ENCODE data around the gene TNS1. TPM values are rescaled to one million over a fixed set of nuclear protein-coding genes. Genes with fewer than 3 reads are reported as not detected.

TNS1 gene
- total RNA-seq, 1 donor from 2014 or later = 7.9 TPM

DNA sequence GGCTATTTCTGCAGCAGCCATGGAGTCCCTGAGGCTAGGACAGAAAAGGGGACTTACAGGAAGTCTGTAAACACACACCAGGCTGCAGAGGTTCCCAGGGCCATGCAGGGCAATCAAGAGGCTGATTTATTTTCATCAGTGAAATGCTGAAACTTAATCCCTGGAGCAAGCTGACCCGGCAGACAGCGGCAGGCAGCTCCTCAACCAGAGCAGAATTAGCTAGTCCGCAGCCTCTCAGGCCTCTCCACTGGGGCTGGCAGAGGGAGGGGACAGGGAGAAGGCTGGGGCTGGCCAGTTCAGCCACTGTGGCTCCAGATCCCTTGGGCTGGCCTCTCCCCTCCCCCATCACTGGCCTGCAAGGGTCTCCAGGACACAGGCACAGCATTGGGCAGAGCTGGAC lies 136.3 kb downstream of the TNS1 start:
- Mint-ChIP-seq H3K27me3 (peaks cover 3% of the 10 kb centered on the region), H3K36me3 (ENCODE audit: insufficient read depth) (no peaks in the 10 kb centered on the region), H3K27ac (no peak overlapping the region), H3K4me3 (ENCODE audit: low read depth) (no peak overlapping the region), H3K9me3 (ENCODE audit: low read depth) (no peaks in the 10 kb centered on the region), H3K4me1 (ENCODE audit: low read depth) (peaks cover 2% of the 10 kb centered on the region)
- DNase-seq (ENCODE audit: low spot score, unreplicated experiment) = no peak
- TF ChIP-seq, protein P1, sequence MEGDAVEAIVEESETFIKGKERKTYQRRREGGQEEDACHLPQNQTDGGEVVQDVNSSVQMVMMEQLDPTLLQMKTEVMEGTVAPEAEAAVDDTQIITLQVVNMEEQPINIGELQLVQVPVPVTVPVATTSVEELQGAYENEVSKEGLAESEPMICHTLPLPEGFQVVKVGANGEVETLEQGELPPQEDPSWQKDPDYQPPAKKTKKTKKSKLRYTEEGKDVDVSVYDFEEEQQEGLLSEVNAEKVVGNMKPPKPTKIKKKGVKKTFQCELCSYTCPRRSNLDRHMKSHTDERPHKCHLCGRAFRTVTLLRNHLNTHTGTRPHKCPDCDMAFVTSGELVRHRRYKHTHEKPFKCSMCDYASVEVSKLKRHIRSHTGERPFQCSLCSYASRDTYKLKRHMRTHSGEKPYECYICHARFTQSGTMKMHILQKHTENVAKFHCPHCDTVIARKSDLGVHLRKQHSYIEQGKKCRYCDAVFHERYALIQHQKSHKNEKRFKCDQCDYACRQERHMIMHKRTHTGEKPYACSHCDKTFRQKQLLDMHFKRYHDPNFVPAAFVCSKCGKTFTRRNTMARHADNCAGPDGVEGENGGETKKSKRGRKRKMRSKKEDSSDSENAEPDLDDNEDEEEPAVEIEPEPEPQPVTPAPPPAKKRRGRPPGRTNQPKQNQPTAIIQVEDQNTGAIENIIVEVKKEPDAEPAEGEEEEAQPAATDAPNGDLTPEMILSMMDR (IDR thresholded peaks at IDR 0.05; ENCODE audit: unreplicated experiment) = no peak

DNA sequence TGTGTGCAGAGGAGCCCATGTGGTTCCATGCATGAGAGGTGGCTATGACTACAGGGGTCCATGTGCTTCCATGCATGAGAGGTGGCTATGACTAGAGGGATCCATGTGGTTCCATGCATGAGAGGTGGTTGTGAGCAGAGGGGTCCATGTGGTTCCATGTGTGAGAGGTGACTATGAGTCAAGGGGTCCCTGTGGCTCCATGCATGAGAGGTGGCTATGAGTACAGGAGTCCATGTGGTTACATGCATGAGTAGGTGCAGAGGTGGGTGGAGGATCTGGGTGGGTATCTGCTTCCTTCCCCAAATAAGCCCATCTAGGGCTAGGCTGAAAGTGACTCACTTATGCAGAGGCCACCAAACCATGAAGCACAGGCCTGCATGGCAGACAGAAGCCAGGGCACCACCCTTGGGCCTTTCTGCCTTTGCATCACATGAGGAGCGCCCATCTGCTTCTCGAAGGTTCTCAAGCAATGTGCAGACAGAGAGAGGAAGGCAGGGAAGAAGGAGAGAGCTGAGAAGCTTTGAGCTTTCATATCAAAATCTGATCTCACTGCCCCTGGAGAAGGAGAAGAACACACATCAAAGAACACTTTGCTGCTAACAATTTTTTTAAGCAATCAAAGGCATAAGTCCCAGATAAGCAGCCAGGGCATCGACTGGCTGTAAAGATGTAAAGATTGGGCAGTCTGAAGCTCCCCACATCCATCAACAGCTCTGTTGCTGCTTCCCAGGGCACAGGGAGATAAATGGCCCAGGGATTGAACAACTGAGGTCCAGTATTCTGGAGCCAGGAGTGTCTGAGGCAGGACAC lies 137.6 kb downstream of the TNS1 start:
- peaks cover 2% of the 10 kb centered on the region for H3K4me1 Mint-ChIP-seq (ENCODE audit: low read depth)
- TF ChIP-seq, protein P1 (IDR thresholded peaks at IDR 0.05; ENCODE audit: unreplicated experiment) = no peak
- no peaks in the 10 kb centered on the region for H3K36me3 Mint-ChIP-seq (ENCODE audit: insufficient read depth)
- no peak overlapping the region for H3K4me3 Mint-ChIP-seq (ENCODE audit: low read depth)
- no peak overlapping the region for H3K27ac Mint-ChIP-seq
- no peak for DNase-seq (ENCODE audit: low spot score, unreplicated experiment)
- no peaks in the 10 kb centered on the region for H3K9me3 Mint-ChIP-seq (ENCODE audit: low read depth)
- H3K27me3 Mint-ChIP-seq = peaks cover 3% of the 10 kb centered on the region

DNA sequence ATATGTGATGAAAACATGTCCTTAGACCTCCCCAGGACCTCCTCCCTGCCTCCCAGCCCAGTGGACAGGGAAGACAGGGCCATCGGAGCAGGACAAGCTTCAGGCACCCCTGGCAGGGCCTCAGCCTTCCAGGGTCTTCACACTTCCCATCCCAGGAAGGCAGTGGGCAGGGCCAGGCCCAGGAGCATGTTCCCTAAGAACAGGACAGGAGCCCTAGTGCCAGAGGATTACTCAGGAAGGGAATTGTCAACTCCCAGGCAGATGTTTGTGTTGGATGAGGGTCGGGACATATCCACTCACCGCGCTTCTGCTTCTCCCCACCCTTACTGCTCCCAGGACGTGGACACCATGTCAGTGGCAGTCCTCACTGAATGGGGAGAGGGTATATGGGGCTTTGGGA lies 138.9 kb downstream of the TNS1 start:
- DNase-seq (ENCODE audit: low spot score, unreplicated experiment) = no peak
- TF ChIP-seq, protein P1 (IDR thresholded peaks at IDR 0.05; ENCODE audit: unreplicated experiment) = no peak
- H3K36me3 Mint-ChIP-seq (ENCODE audit: insufficient read depth) = no peaks in the 10 kb centered on the region
- H3K4me1 Mint-ChIP-seq (ENCODE audit: low read depth) = peaks cover 3% of the 10 kb centered on the region
- no peaks in the 10 kb centered on the region for H3K9me3 Mint-ChIP-seq (ENCODE audit: low read depth)
- no peak overlapping the region for H3K4me3 Mint-ChIP-seq (ENCODE audit: low read depth)
- no peak overlapping the region for H3K27ac Mint-ChIP-seq
- H3K27me3 Mint-ChIP-seq = peaks cover 1% of the 10 kb centered on the region

DNA sequence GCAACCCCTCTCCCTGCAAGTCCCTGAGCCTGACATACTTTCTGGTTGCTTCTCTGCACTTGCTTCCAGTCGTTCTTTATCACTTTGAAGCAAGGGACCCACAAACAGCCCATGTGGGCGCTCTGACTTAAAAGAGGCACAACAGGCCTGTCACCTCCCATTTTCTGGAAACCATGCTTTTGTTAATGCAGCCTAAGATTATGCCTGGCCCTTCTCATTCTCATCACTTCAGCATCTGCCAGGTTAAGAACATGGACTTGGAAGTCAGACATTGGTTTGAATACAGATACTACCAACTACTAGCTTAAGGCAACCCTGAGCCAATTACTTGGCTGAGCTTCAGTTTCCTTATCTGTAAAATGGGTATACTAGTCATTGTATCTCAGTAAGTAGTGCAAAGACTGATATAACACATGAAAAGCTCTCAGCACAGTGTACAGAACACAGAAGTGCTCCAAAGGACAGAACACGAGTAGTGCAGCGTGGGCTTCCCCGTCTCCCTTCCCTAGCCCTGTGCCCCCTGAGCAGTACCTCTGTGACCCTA lies 141.4 kb downstream of the TNS1 start:
- H3K27me3 Mint-ChIP-seq = no peaks in the 10 kb centered on the region
- no peak for DNase-seq (ENCODE audit: low spot score, unreplicated experiment)
- H3K4me1 Mint-ChIP-seq (ENCODE audit: low read depth) = peaks cover 8% of the 10 kb centered on the region
- H3K27ac Mint-ChIP-seq = no peak overlapping the region
- no peaks in the 10 kb centered on the region for H3K9me3 Mint-ChIP-seq (ENCODE audit: low read depth)
- H3K36me3 Mint-ChIP-seq (ENCODE audit: insufficient read depth) = no peaks in the 10 kb centered on the region
- TF ChIP-seq, protein P1 (IDR thresholded peaks at IDR 0.05; ENCODE audit: unreplicated experiment) = no peak
- H3K4me3 Mint-ChIP-seq (ENCODE audit: low read depth) = no peak overlapping the region

DNA sequence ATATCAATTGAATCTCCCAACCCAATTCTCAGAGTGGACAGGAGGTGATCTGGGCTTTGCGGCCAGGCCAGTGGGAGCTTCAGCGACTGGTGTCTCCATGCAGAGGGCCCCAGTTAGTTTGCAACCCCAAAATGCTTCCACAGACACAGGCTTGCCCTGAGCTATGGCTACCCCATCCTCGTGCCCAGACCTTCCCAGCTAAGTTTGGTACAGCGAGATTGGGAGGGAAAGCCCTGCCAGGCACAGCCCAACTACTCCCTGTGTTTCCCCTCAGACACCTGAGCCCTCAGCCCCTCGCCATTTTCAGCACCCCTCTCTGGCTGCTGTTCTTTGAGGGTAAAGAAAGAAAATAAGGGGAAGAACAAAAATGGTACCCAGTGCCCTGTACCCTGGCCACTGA lies 142.9 kb downstream of the TNS1 start:
- Mint-ChIP-seq H3K27ac (no peak overlapping the region), H3K9me3 (ENCODE audit: low read depth) (no peaks in the 10 kb centered on the region), H3K4me3 (ENCODE audit: low read depth) (no peak overlapping the region), H3K4me1 (ENCODE audit: low read depth) (peaks cover 6% of the 10 kb centered on the region), H3K27me3 (no peaks in the 10 kb centered on the region), H3K36me3 (ENCODE audit: insufficient read depth) (no peaks in the 10 kb centered on the region)
- no peak for DNase-seq (ENCODE audit: low spot score, unreplicated experiment)
- TF ChIP-seq, protein P1 (IDR thresholded peaks at IDR 0.05; ENCODE audit: unreplicated experiment) = no peak
